GM23338 (cell line): Measurements from ENCODE around the gene CPNE2. TPM values are rescaled to one million over a fixed set of nuclear protein-coding genes. Genes with fewer than 3 reads are reported as not detected.

ENCODE experiments used
- ATAC-seq: fragments of 200-7000 bp; cut with Tn5 transposase; 3 replicates; pipeline ENCODE4 v1.9.1; 2020
- DNase-seq: peaks from one replicate; pipeline ENCODE4 v3.0.0-alpha.2; 2015; ENCODE audit warnings: low spot score
- H2AFZ ChIP-seq: fragments of 200-600 bp; sonication (generic); 2 replicates; pipeline ENCODE4 v1.8.0; 2016; ENCODE audit warnings: antibody characterized with exemption, mild to moderate bottlenecking, moderate library complexity
- H3F3A ChIP-seq: fragments of 200-600 bp; sonication (generic); replicated peaks from 2 replicates; pipeline ENCODE4 v1.8.0; 2017; ENCODE audit warnings: antibody characterized with exemption, mixed run types, low read depth
- H3K27ac ChIP-seq: fragments of 200-600 bp; sonication (generic); 2 replicates; pipeline ENCODE4 v1.6.1; 2016; ENCODE audit warnings: low read depth
- H3K27me3 ChIP-seq: fragments of 200-600 bp; sonication (generic); 2 replicates; pipeline ENCODE4 v1.8.0; 2016; ENCODE audit warnings: mild to moderate bottlenecking, mixed run types, moderate library complexity; ENCODE audit not compliant: insufficient read depth
- H3K36me3 ChIP-seq: fragments of 200-600 bp; sonication (generic); 2 replicates; pipeline ENCODE4 v1.8.0; 2016; ENCODE audit warnings: mild to moderate bottlenecking; ENCODE audit not compliant: insufficient read depth
- H3K4me1 ChIP-seq: fragments of 200-600 bp; sonication (generic); 2 replicates; pipeline ENCODE4 v1.8.0; 2016; ENCODE audit warnings: mild to moderate bottlenecking, moderate library complexity; ENCODE audit not compliant: insufficient read depth
- H3K4me2 ChIP-seq: fragments of 200-600 bp; sonication (generic); 2 replicates; pipeline ENCODE4 v1.7.1; 2017; ENCODE audit warnings: mixed run types
- H3K4me3 ChIP-seq: fragments of 200-600 bp; sonication (generic); 2 replicates; pipeline ENCODE4 v1.6.1; 2016; ENCODE audit warnings: mixed run types
- H3K79me2 ChIP-seq: fragments of 200-600 bp; sonication (generic); replicated peaks from 2 replicates; pipeline ENCODE4 v1.8.0; 2017; ENCODE audit warnings: mild to moderate bottlenecking; ENCODE audit not compliant: insufficient read depth
- H3K9me2 ChIP-seq: fragments of 200-600 bp; sonication (generic); 2 replicates; pipeline ENCODE4 v1.8.0; 2017; ENCODE audit not compliant: insufficient read depth
- H4K20me1 ChIP-seq: fragments of 200-600 bp; sonication (generic); replicated peaks from 2 replicates; pipeline ENCODE4 v1.8.0; 2017; ENCODE audit warnings: mild to moderate bottlenecking; ENCODE audit not compliant: insufficient read depth
- H3K27ac Mint-ChIP-seq: 2 replicates; pipeline ENCODE4 v1.8.0; 2020; ENCODE audit warnings: inconsistent platforms, mild to moderate bottlenecking, moderate library complexity, mixed read lengths
- H3K27me3 Mint-ChIP-seq: 3 replicates; pipeline ENCODE4 v1.8.0; 2022; ENCODE audit warnings: low read depth, mild to moderate bottlenecking, moderate library complexity, mixed read lengths, inconsistent platforms; ENCODE audit not compliant: insufficient read depth, poor library complexity
- H3K36me3 Mint-ChIP-seq: 3 replicates; pipeline ENCODE4 v1.8.0; 2021; ENCODE audit warnings: low read depth, mild to moderate bottlenecking, inconsistent platforms, moderate library complexity, mixed read lengths
- H3K4me1 Mint-ChIP-seq: 3 replicates; pipeline ENCODE4 v1.8.0; 2020; ENCODE audit warnings: mild to moderate bottlenecking, inconsistent platforms, mixed read lengths
- H3K4me3 Mint-ChIP-seq: 3 replicates; pipeline ENCODE4 v1.8.0; 2021; ENCODE audit warnings: moderate library complexity, mild to moderate bottlenecking, inconsistent platforms, mixed read lengths
- H3K9me3 Mint-ChIP-seq: 3 replicates; pipeline ENCODE4 v1.8.0; 2020; ENCODE audit warnings: moderate library complexity, mild to moderate bottlenecking, inconsistent platforms, mixed read lengths
- CREB1 ChIP-seq: fragments of 250-450 bp; sonication (Bioruptor Pico); IDR thresholded peaks from 2 replicates; pipeline ENCODE4 v1.5.0; 2020; ENCODE audit warnings: low read depth, mild to moderate bottlenecking, moderate library complexity
- CTCF ChIP-seq, 2 experiments: fragments of 200-600 bp in 1 of 2; sonication (generic) in 1 of 2; conservative IDR thresholded peaks; 2 replicates each; pipeline versions ENCODE4 v1.5.1 to v1.6.1; 2016 to 2017; ENCODE audit warnings: antibody characterized with exemption in 2 of 2, low read depth in 2 of 2, mild to moderate bottlenecking in 2 of 2, moderate library complexity in 1 of 2
- ETS1 ChIP-seq: IDR thresholded peaks from 2 replicates; pipeline ENCODE4 v1.6.1; 2016; ENCODE audit warnings: antibody characterized with exemption
- EZH2 ChIP-seq: fragments of 200-600 bp; sonication (generic); IDR thresholded peaks from one replicate; pipeline ENCODE4 v1.8.0; 2017; ENCODE audit warnings: antibody characterized with exemption, mild to moderate bottlenecking, low read depth; ENCODE audit not compliant: unreplicated experiment
- EZH2phosphoT487 ChIP-seq: fragments of 200-600 bp; sonication (generic); IDR thresholded peaks from one replicate; pipeline ENCODE4 v1.8.1; 2018; ENCODE audit warnings: antibody characterized with exemption; ENCODE audit not compliant: unreplicated experiment
- JUNB ChIP-seq: IDR thresholded peaks from one replicate; pipeline ENCODE4 v1.6.1; 2016; ENCODE audit warnings: antibody characterized with exemption; ENCODE audit not compliant: unreplicated experiment
- NANOG ChIP-seq: IDR thresholded peaks from 2 replicates; pipeline ENCODE4 v1.6.1; 2016; ENCODE audit warnings: antibody characterized with exemption, borderline replicate concordance
- POLR2AphosphoS5 ChIP-seq: IDR thresholded peaks from 2 replicates; pipeline ENCODE4 v1.6.1; 2016; ENCODE audit warnings: antibody characterized with exemption, low read depth
- REST ChIP-seq: IDR thresholded peaks from one replicate; pipeline ENCODE4 v1.6.1; 2018; ENCODE audit warnings: antibody characterized with exemption; ENCODE audit not compliant: unreplicated experiment
- STAT1 ChIP-seq: IDR thresholded peaks from one replicate; pipeline ENCODE4 v1.6.1; 2016; ENCODE audit warnings: antibody characterized with exemption; ENCODE audit not compliant: unreplicated experiment
- ZNF114 ChIP-seq: fragments of 250-450 bp; sonication (Bioruptor Pico); IDR thresholded peaks from 2 replicates; pipeline ENCODE4 v1.5.0; 2020; ENCODE audit warnings: mild to moderate bottlenecking, moderate library complexity
- ZNF331 ChIP-seq: fragments of 250-450 bp; sonication (Bioruptor Pico); IDR thresholded peaks from 2 replicates; pipeline ENCODE4 v1.5.0; 2020; ENCODE audit warnings: low read depth, mild to moderate bottlenecking, moderate library complexity
- ZNF462 ChIP-seq: fragments of 250-450 bp; sonication (Bioruptor Pico); IDR thresholded peaks from 2 replicates; pipeline ENCODE4 v1.5.0; 2020; ENCODE audit warnings: mild to moderate bottlenecking, moderate library complexity
- polyA plus RNA-seq: library from polyadenylated mRNA; unstranded; fragments of >200 nt; fragmentation: Nextera tagmentation; extraction: Ambion mirVana; gene quantifications from 2 replicates; pipeline ENCODE4 v1.2.1, GENCODE V29; 2016
- total RNA-seq: library from RNA; depleted of rRNA; stranded (reverse); fragments of >200 nt; shearing (Covaris generic); gene quantifications from 2 replicates; pipeline ENCODE4 v1.2.3, GENCODE V29; 2014

The CPNE2 gene
- total and polyA plus RNA-seq, 2 experiments from 2014 or later, result 7.1 to 11.3 TPM

- peaks cover 9% of the 10 kb centered on the region for H3K4me1 Mint-ChIP-seq
- H2AFZ ChIP-seq, result no peak overlapping the region
- H3F3A ChIP-seq, result no peaks in the 10 kb centered on the region
- no peaks in the 10 kb centered on the region for H3K36me3 ChIP-seq
- TF ChIP-seq CREB1 (CRISPR knock-in tag), result no peak
- TF ChIP-seq ZNF331 (CRISPR knock-in tag), result no peak
- TF ChIP-seq EZH2phosphoT487, result no peak
- no peak for TF ChIP-seq STAT1
- no peak for TF ChIP-seq CTCF (conservative IDR thresholded peaks at IDR 0.05; ENCODE audit: low read depth in 2 of 2)
- no peak for TF ChIP-seq EZH2
- no peak for TF ChIP-seq REST
- TF ChIP-seq ZNF114, result no peak
- TF ChIP-seq ZNF462 (CRISPR knock-in tag), result no peak
- TF ChIP-seq JUNB, result no peak
- no peak for TF ChIP-seq POLR2AphosphoS5
- TF ChIP-seq ETS1, result no peak
- no peak for TF ChIP-seq NANOG
- no peaks in the 10 kb centered on the region for H3K36me3 Mint-ChIP-seq
- H3K9me2 ChIP-seq, result no peaks in the 10 kb centered on the region
- H3K9me3 Mint-ChIP-seq, result no peaks in the 10 kb centered on the region
- peaks cover 25% of the 10 kb centered on the region for H4K20me1 ChIP-seq
- H3K4me1 ChIP-seq, result peaks cover 4% of the 10 kb centered on the region
- peaks cover 11% of the 10 kb centered on the region for H3K27me3 Mint-ChIP-seq
- no peaks in the 10 kb centered on the region for H3K27me3 ChIP-seq
- no peak overlapping the region for H3K27ac Mint-ChIP-seq
- H3K27ac ChIP-seq, result no peak overlapping the region
- no peak overlapping the region for H3K4me2 ChIP-seq
- no peak for DNase-seq
- no peak overlapping the region for H3K4me3 ChIP-seq
- peaks cover 85% of the 10 kb centered on the region for H3K79me2 ChIP-seq
- no peak for ATAC-seq
- H3K4me3 Mint-ChIP-seq, result no peak overlapping the region; the same call in 2 of the 3 replicates
Measured at GRCh38 chr16:57190136-57190535, 97.8 kb downstream of the CPNE2 start.
